Upper lobe of left lung (tissue), 6 donors: Measurements from ENCODE around the gene SH3BP5. TPM values are rescaled to one million over a fixed set of nuclear protein-coding genes. Genes with fewer than 3 reads are reported as not detected.
A peak's percentile ranks its signal among the peaks of the same experiment; 100 is the strongest.

Experiments
- ATAC-seq, 2 donors: fragments of 200-7000 bp; cut with Tn5 transposase; one replicate each; pipeline ENCODE4 v1.9.1; 2022; ENCODE audit warnings: mild to moderate bottlenecking in 2 of 2, moderate library complexity in 2 of 2; ENCODE audit not compliant: low FRiP score in 2 of 2
- DNase-seq, 2 donors: peaks; one replicate each; pipeline ENCODE4 v3.0.0-alpha.2; 2019 to 2020
- H3K27ac ChIP-seq, 4 donors: fragments of 200-600 bp; sonication (generic); one replicate each; pipeline ENCODE4 v1.5.1; 2016 to 2019
- H3K27me3 ChIP-seq, 4 donors: fragments of 200-600 bp; sonication (generic); one replicate each; pipeline ENCODE4 v1.5.1; 2017 to 2019
- H3K36me3 ChIP-seq, 4 donors: fragments of 200-600 bp; sonication (generic); one replicate each; pipeline ENCODE4 v1.5.1; 2016 to 2019
- H3K4me1 ChIP-seq, 4 donors: fragments of 200-600 bp; sonication (generic); one replicate each; pipeline ENCODE4 v1.5.1; 2018 to 2019
- H3K4me3 ChIP-seq, 4 donors: fragments of 200-600 bp; sonication (generic); one replicate each; pipeline ENCODE4 v1.5.1; 2017 to 2019; ENCODE audit warnings: mild to moderate bottlenecking in 2 of 4, moderate library complexity in 1 of 4
- H3K9me3 ChIP-seq, 4 donors: fragments of 200-600 bp; sonication (generic); one replicate each; pipeline ENCODE4 v1.5.1; 2018 to 2019
- CTCF ChIP-seq, 6 experiments: fragments of 450-650 bp in 4 of 6; fragments of 200-600 bp in 2 of 6; sonication (generic) in 2 of 6; IDR thresholded peaks; one replicate each; pipeline ENCODE4 v1.5.1; 2016 to 2019; ENCODE audit warnings: antibody characterized with exemption in 6 of 6
- EP300 ChIP-seq, 4 donors: sonication (generic); formaldehyde crosslinking; IDR thresholded peaks; one replicate each; pipeline ENCODE4 v1.5.1; 2017; ENCODE audit warnings: antibody characterized with exemption in 4 of 4, control low read depth in 2 of 4
- POLR2A ChIP-seq, 4 donors: fragments of 450-650 bp; IDR thresholded peaks; one replicate each; pipeline ENCODE4 v1.5.1; 2016 to 2017; ENCODE audit warnings: antibody characterized with exemption in 4 of 4, mild to moderate bottlenecking in 2 of 4
- POLR2AphosphoS5 ChIP-seq, 2 donors: sonication (generic); formaldehyde crosslinking; IDR thresholded peaks; one replicate each; pipeline ENCODE4 v1.5.1; 2017; ENCODE audit warnings: antibody characterized with exemption in 2 of 2
- WGBS, 2 donors: methylation state at CpG; one replicate each; pipeline ENCODE4 v1.1.5; 2017 to 2018; 5-methylcytosine and 5-hydroxymethylcytosine counted together
- total RNA-seq, 6 donors: library from RNA; depleted of rRNA in 4 of 6; stranded (reverse); fragments of >200 nt in 4 of 6; gene quantifications; one replicate each; pipeline versions ENCODE4 v1.1.0 to v1.2.1, GENCODE V29; 2016 to 2021
- donor health status: DM: no; HTN: no; CAD: no; lungs with moderate emphysema.
- donor health status: DM: no; HTN: yes; CAD: no; lungs with severe emphysema.

Gene SH3BP5
- total RNA-seq, 6 donors from 2014 or later = 83.8 to 150 (median 94.7) TPM

GRCh38 chr3:15331072-15331605 lies 1.2 kb downstream of the SH3BP5 start:
- Histone ChIP-seq H3K27ac (peak overlapping the region; percentile 71 to 92 (median 84)), H3K27me3 (no peaks in the 10 kb centered on the region), H3K4me1 (peaks cover 23 to 68% (median 37%) of the 10 kb centered on the region in 4 donors), H3K9me3 (no peaks in the 10 kb centered on the region), H3K36me3 (peaks cover 0 to 22% (median 0%) of the 10 kb centered on the region in 4 donors), H3K4me3 (peak overlapping the region; percentile 74 to 87 (median 80))
- ATAC-seq = no peak
- WGBS, 2 donors = 41 to 45% methylated on average over 6 of the region's 6 CpGs
- DNase-seq = no peak
- TF ChIP-seq EP300 (IDR thresholded peaks at IDR 0.05) = no peak
- TF ChIP-seq CTCF (IDR thresholded peaks at IDR 0.05) = no peak
- TF ChIP-seq POLR2AphosphoS5 (IDR thresholded peaks at IDR 0.05) = no peak

- peak in 1 of 4 donors; percentile 36 for TF ChIP-seq EP300 (IDR thresholded peaks at IDR 0.05)
- TF ChIP-seq POLR2AphosphoS5 (IDR thresholded peaks at IDR 0.05) = no peak
- H3K9me3 ChIP-seq = no peaks in the 10 kb centered on the region
- peak overlapping the region in 3 of 4 donors; percentile 74 to 87 (median 77) for H3K4me3 ChIP-seq
- peaks cover 29 to 76% (median 47%) of the 10 kb centered on the region in 4 donors for H3K4me1 ChIP-seq
- no peak for DNase-seq
- ATAC-seq = peak in 1 of 2 donors; percentile 71
- no peaks in the 10 kb centered on the region for H3K27me3 ChIP-seq
- peak overlapping the region; percentile 41 to 92 (median 76) for H3K27ac ChIP-seq
- H3K36me3 ChIP-seq = peaks cover 0 to 29% (median 0%) of the 10 kb centered on the region in 4 donors
- 61 to 67% methylated on average over 10 of the region's 10 CpGs for WGBS, 2 donors
These were observed 2.3 kb downstream of the SH3BP5 start for GRCh38 chr3:15330031-15330596.

- TF ChIP-seq EP300 (IDR thresholded peaks at IDR 0.05) (no peak), CTCF (IDR thresholded peaks at IDR 0.05) (no peak), POLR2A (IDR thresholded peaks at IDR 0.05) (no peak)
- H3K27ac ChIP-seq = peak overlapping the region; percentile 41 to 92 (median 76)
- ATAC-seq = no peak
- peaks cover 37 to 83% (median 54%) of the 10 kb centered on the region in 4 donors for H3K4me1 ChIP-seq
- H3K27me3 ChIP-seq = no peaks in the 10 kb centered on the region
- no peak for DNase-seq
- peaks cover 0 to 29% (median 0%) of the 10 kb centered on the region in 4 donors for H3K36me3 ChIP-seq
- WGBS, 2 donors = 59 to 70% methylated on average over 11 of the region's 11 CpGs
- H3K4me3 ChIP-seq = peak overlapping the region in 1 of 4 donors; percentile 77
- no peaks in the 10 kb centered on the region for H3K9me3 ChIP-seq
These were observed 3.1 kb downstream of the SH3BP5 start for GRCh38 chr3:15329046-15330005.

GRCh38 chr3:15327941-15328340 lies 4.4 kb downstream of the SH3BP5 start:
- ATAC-seq (peak in 1 of 2 donors; percentile 73), DNase-seq (peak in 1 of 2 donors; percentile 46)
- H3K4me1 ChIP-seq = peaks cover 44 to 86% (median 58%) of the 10 kb centered on the region in 4 donors
- TF ChIP-seq EP300 (IDR thresholded peaks at IDR 0.05) (peak in 2 of 4 donors; percentile 56 to 62), POLR2A (IDR thresholded peaks at IDR 0.05) (no peak), CTCF (IDR thresholded peaks at IDR 0.05) (no peak), POLR2AphosphoS5 (IDR thresholded peaks at IDR 0.05) (peak; percentile 71 to 79)
- no peaks in the 10 kb centered on the region for H3K27me3 ChIP-seq
- WGBS, 2 donors = 41 to 47% methylated on average over 7 of the region's 7 CpGs
- no peak overlapping the region for H3K4me3 ChIP-seq
- H3K9me3 ChIP-seq = no peaks in the 10 kb centered on the region
- H3K36me3 ChIP-seq = peaks cover 0 to 29% (median 0%) of the 10 kb centered on the region in 4 donors
- peak overlapping the region in 3 of 4 donors; percentile 45 to 92 (median 76) for H3K27ac ChIP-seq

- Histone ChIP-seq H3K4me3 (no peak overlapping the region), H3K36me3 (peaks cover 0 to 29% (median 0%) of the 10 kb centered on the region in 4 donors), H3K27me3 (no peaks in the 10 kb centered on the region), H3K9me3 (no peaks in the 10 kb centered on the region), H3K27ac (peak overlapping the region in 2 of 4 donors; percentile 76 to 92), H3K4me1 (peaks cover 51 to 91% (median 56%) of the 10 kb centered on the region in 4 donors)
- no peak for DNase-seq
- ATAC-seq = no peak
- WGBS, 2 donors = 81 to 84% methylated on average over 2 of the region's 2 CpGs
- TF ChIP-seq CTCF (IDR thresholded peaks at IDR 0.05) (no peak), POLR2A (IDR thresholded peaks at IDR 0.05) (no peak), POLR2AphosphoS5 (IDR thresholded peaks at IDR 0.05) (no peak), EP300 (IDR thresholded peaks at IDR 0.05) (no peak)
These were observed 5.7 kb downstream of the SH3BP5 start for GRCh38 chr3:15326673-15327072.
